DMS 273 treated with DMSO at 0.1 percent for 48 hours (cell line): ENCODE measurements around the gene TBC1D21.

ENCODE experiments used
- DNase-seq: peaks from one replicate; lab custom pipeline; 2025; lab: John Stamatoyannopoulos, UW

Gene TBC1D21

DNA sequence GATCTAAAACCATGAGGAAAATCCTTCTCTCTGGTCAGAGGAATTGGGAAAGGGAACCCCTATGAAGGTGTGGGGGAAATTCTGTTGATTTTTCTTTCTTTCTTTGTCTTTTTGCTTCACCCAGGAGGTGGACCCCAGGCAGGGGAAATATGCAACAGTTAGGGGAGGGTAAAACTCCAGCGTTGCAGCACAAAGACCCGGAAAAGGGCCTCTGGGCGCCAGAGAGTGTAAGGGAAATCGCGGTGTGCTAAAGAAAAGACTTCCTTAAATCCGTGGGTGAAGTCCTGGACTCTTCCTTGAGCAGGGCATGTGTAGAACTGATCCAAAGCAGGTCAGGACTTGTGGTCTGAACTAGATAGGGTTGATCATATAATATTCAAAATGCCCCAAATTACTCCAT, 11.1 kb upstream of the TBC1D21 start:
- no peak for DNase-seq

DNA sequence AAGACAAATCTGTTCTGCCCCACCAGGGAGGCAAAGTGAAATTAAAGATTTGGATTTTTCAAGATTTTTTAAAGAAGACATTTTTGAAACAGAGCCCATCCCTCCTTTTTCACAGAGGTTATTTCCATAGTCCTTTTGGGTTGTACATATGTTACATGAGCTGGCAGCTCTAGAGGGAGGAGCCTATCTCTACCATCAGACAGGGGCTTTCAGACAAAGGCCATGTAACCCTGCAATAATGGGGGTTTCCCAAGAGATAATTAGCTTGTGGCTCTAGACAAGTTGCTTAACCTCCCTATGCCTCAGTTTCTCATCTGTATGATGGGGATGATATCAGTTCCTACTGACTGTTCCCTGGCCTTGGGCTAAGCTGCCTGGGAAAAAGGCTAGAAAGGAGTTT, 8.0 kb upstream of the TBC1D21 start:
- no peak for DNase-seq

DNA sequence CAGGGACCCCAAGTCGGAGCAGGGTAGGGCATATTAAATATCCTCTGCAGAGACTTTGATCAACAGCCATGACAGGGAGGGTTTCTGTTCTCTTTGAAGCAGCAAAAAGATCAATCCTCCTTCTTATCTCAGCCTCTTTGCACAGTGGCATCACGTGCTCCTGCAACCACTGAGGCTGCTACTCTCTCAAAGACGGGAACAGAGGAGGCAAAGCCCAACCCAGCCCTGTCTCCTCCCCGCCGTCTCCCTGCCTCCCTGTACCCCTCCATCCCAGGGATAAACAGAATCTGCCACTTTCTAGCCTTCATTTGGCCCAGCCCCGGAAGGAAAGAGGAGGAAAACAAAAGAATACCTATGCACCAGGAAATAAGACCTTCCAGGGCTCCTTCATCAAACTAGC, 7.5 kb upstream of the TBC1D21 start:
- DNase-seq: no peak

GRCh38 chr15:73866481-73866880, 6.9 kb upstream of the TBC1D21 start:
- DNase-seq: no peak

GRCh38 chr15:73866881-73867410, 6.4 kb upstream of the TBC1D21 start:
- no peak for DNase-seq

GRCh38 chr15:73867426-73867825, 5.9 kb upstream of the TBC1D21 start:
- no peak for DNase-seq

- no peak for DNase-seq
Observed at GRCh38 chr15:73867956-73868355, 5.4 kb upstream of the TBC1D21 start.

- no peak for DNase-seq
Observed at GRCh38 chr15:73869216-73869995, 4.0 kb upstream of the TBC1D21 start.

- DNase-seq: no peak
Observed at GRCh38 chr15:73870700-73871408, 2.5 kb upstream of the TBC1D21 start.

DNA sequence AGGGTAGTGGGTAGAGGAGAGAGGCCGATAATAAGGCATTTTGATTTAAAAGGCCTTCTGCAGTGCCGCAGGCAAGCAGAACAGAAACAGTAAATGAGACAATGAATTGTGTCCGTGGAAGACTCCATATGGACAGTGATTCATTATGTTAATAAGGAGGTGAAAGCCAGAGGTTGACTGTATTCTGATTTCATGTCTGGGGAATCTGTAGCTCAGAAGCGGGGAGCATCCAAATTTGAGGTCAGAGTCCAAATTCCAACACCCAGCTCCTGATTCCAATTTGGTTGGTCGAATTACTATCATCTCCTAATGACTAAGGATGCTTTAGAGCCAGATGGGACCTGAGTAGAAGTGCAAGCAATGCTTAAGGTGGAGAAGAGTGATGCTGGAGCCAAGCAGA, 1.0 kb upstream of the TBC1D21 start:
- DNase-seq: no peak

DNA sequence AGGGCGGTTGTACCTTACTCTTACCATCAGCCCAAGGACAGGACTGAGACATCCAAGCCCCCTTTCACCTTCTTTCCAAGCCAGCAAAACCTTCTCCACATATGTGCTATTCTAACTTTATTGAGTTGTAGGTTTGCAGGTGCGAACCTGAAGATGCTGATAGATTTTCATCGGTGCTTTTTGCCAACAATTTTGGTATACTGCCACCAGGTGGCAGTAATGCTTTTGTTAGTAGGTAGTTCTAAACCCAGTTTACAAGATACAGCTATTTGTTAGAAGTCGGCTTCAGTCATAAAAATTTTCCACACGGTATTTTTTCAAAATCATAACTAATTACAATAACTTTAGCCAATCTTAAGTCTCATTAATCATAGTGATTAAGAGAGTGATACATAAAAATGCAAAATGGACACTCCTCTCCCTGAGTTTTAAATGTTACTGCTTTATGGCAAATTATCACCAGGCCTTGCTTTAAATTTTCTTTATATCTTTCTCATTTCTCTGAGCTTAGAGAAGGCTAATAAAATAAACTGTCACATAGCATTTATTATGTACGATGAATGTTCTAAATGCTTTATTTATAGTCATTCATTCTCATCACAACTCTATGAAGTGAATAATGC, 636 bp downstream of the TBC1D21 start:
- DNase-seq: peak; percentile 3

- no peak for DNase-seq
Observed at GRCh38 chr15:73879426-73879825, 6.1 kb downstream of the TBC1D21 start.

DNA sequence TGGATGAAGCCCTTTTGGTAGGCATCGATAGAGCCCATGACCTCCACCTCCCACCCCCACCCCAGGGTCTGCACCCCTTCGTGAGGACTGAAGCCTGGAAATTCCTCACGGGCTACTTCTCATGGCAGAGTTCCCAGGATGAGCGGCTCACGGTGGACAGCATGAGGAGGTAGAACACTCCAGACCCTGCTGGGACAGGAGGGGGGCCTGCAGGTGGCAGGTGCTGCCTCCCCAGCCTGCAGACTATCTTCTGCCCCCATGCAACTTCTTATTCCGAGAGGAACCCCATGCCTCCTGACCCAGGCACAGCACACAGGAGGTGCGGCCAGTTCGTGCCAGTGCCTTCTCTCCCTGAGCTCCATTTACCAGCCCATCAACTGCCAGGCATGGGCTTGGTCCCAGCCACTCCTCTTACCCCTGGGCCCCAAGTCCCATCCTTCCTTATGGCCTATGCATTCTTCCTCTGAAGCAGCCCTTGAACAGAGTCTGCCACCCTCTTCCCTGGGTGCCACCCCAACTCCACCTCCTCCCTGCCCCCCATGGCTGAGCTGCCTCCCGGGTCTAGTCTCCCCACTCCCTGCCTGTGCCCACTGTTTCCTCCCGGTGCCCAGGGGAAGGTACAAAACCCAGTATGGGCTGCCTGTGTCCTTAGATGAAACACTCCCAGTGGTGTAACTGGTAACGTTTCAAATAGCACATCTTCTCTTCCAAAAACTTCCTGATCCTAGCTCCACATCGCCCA, 8.4 kb downstream of the TBC1D21 start:
- no peak for DNase-seq

GRCh38 chr15:73882761-73883419, 9.5 kb downstream of the TBC1D21 start:
- DNase-seq: no peak

DNA sequence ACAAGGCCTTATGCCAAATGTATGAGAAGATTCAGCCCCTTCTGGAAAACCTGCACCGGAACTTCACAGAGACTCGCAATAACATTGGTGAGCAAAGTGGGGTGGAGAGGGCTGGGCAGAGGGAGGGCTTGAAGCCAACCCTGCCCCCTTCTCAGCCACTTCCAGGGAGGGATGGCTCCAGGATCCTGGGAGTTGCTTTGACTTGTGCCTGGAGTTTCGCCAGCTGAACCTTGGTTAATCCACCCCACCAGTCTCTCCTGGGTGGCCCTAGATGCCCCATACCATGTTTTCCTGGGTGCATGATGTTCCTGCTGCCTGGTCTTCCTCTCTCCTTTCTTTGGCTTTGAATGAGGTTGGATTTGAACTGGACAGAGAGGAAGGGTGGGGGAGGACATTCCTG, 10.8 kb downstream of the TBC1D21 start:
- DNase-seq: no peak

DNA sequence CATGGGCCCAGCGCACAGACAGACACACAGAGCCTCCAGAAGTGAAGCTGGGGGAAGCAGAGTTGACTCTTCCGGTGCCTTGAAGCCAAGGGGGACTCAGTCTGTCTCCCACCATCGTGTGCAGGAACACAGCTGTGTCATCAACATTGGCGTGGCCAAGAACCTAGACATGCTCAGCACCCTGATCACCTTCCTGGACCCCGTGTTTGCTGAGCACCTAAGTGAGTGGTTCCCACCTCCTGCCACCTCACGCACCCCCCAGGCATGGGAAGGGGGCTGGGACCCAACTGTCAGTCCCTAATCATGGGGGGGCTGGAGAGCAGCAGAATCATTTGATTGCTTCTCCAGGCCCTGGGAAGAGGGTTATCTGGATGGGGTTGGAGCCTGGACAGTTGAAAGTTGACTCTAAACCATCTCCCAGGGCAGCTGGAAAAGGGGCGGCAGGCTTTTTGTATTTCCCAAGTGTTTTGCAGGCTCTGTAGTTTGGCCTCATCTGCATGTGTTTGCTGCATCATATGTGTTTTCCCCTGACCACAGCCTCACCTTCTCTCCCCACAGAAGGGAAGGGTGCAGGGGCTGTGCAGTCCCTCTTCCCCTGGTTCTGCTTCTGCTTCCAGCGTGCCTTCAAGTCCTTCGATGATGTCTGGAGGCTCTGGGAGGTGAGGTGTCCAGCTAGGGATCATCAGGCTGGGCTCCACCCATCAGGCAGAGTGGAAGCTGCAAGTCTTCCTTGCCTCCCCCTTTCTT, 12.8 kb downstream of the TBC1D21 start:
- no peak for DNase-seq

DNA sequence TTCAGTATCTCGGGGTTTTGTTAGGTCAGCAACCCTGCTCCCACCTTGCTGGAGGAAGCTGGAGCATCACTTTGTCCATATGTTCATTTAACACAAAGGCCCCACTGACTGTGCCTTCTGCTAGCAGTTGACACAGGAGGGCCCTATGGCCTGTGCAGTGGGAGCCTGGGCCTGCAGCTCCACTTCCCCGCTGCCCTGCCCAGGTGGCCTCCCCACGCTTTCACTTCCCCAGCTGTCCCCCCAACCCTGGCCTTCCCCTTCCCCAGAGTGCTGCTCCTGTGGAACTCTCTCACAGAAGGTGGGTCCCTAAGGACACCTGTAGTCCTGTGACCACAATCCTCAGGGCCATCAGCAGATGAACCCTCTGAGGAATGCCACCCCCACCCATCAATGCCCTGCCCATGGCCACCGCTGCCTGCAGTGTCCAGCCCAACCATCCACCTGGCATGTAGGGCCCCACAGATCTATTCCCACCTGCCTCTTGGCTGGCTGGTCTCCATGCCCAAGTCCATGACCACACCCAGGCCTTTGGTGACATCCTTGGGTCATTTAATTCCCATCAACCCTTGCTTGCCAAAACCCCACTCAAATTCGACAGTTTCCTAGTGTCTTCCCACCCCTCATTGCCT, 13.5 kb downstream of the TBC1D21 start:
- no peak for DNase-seq

- no peak for DNase-seq
Observed at GRCh38 chr15:73887481-73887880, 14.1 kb downstream of the TBC1D21 start.

DNA sequence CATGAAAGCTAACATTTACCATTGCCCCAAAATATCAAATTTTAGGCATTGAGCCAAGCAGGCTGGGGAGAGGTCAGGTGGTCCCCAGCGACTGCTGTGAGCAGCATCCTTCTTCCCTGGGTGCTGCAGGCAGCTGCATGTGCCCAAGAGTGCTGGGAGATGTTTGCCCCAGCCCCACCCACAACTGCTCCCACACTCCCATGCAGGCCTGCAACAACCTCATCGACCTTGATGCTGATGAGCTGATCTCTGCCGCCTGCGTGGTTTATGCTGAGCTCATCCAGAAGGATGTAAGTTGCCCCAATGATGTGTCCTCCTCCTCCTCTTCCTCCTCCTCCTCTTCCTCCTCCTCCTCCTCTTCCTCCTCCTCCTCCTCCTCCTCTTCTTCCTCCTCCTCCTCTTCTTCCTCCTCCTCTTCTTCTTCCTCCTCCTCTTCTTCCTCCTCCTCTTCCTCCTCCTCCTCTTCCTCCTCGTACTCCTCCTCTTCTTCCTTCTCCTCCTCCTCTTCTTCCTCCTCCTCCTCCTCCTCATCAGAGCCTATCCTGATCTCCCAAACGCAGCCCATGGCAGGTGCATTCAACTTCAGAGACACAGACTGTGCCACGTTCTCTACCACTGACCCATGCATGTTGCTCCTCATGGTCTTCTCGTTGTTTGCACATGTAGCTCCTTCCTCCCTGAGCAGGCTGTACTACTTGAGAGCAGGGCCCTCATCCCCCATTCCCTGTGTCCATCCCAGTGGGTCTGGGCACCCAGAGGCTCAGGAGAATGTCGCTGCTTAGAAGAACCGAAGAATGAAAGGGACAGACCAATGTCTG, 15.1 kb downstream of the TBC1D21 start:
- DNase-seq: no peak
